Lung (tissue), 12 donors: Measurements from ENCODE around the gene TBC1D9B. TPM values are rescaled to one million over a fixed set of nuclear protein-coding genes. Genes with fewer than 3 reads are reported as not detected.

Source experiments
- ATAC-seq: fragments of 200-7000 bp; cut with Tn5 transposase; one replicate; pipeline ENCODE4 v1.9.1; 2020; ENCODE audit warnings: moderate number of reproducible peaks; ENCODE audit not compliant: insufficient read depth, low FRiP score
- DNase-seq, 3 donors: peaks; one replicate each; pipeline ENCODE4 v3.0.0-alpha.2; 2013 to 2017
- H3K27ac ChIP-seq, 2 donors: one replicate each; pipeline ENCODE4 v1.5.1; 2013; ENCODE audit warnings: mild to moderate bottlenecking in 2 of 2, moderate library complexity in 2 of 2, control low read depth in 1 of 2, inconsistent platforms in 1 of 2, low read depth in 1 of 2, low read length in 1 of 2
- H3K27me3 ChIP-seq, 3 donors: one replicate each; pipeline ENCODE4 v1.5.1; 2013; ENCODE audit warnings: low read length in 2 of 3; ENCODE audit not compliant: control insufficient read depth in 3 of 3, insufficient read depth in 3 of 3
- H3K36me3 ChIP-seq, 4 donors: one replicate each; pipeline ENCODE4 v1.5.1; 2013; ENCODE audit warnings: low read length in 4 of 4, mild to moderate bottlenecking in 1 of 4, moderate library complexity in 1 of 4; ENCODE audit not compliant: control insufficient read depth in 4 of 4, insufficient read depth in 4 of 4
- H3K4me1 ChIP-seq, 5 donors: one replicate each; pipeline ENCODE4 v1.5.1; 2013; ENCODE audit warnings: low read length in 5 of 5, mild to moderate bottlenecking in 2 of 5, moderate library complexity in 1 of 5; ENCODE audit not compliant: control insufficient read depth in 5 of 5, insufficient read depth in 5 of 5
- H3K4me3 ChIP-seq: one replicate; pipeline ENCODE4 v1.5.1; 2013; ENCODE audit warnings: mild to moderate bottlenecking, control low read depth, moderate library complexity
- H3K9ac ChIP-seq, 2 donors: one replicate each; pipeline ENCODE4 v1.5.1; 2013; ENCODE audit warnings: low read length in 2 of 2, control low read depth in 1 of 2; ENCODE audit not compliant: insufficient read depth in 1 of 2
- H3K9me3 ChIP-seq, 4 donors: one replicate each; pipeline ENCODE4 v1.5.1; 2013; ENCODE audit warnings: low read length in 3 of 4, mild to moderate bottlenecking in 1 of 4, moderate library complexity in 1 of 4; ENCODE audit not compliant: control insufficient read depth in 4 of 4, insufficient read depth in 3 of 4
- CTCF ChIP-seq: IDR thresholded peaks from 2 replicates; pipeline ENCODE4 v1.5.1; 2012; ENCODE audit warnings: mild to moderate bottlenecking; ENCODE audit errors: control extremely low read depth, extremely low read depth
- WGBS, 2 donors: extraction: QIAGEN DNeasy Blood & Tissue Kit; methylation state at CpG; one replicate each; pipeline ENCODE4 v1.1.7; 2013; 5-methylcytosine and 5-hydroxymethylcytosine counted together
- polyA plus RNA-seq, 2 donors: library from polyadenylated mRNA; stranded (reverse); fragments of 200-250 nt; gene quantifications; one replicate each; pipeline ENCODE4 v1.2.1, GENCODE V29; 2013
- total RNA-seq, 2 donors: library from RNA; depleted of rRNA in 1 of 2; stranded (reverse); fragments of >200 nt in 1 of 2; gene quantifications; one replicate each; pipeline ENCODE4 v1.2.1, GENCODE V29; 2014 to 2021
- donor health status: control.
- donor health status: control.
- donor health status: Bipolar disorder and iron deficiency.
- donor health status: healthy.
- donor health status: DM: yes; HTN: yes; CAD: no.

Gene TBC1D9B
- total and polyA plus RNA-seq, 4 donors = 55.9 to 129 (median 66.6) TPM

DNA sequence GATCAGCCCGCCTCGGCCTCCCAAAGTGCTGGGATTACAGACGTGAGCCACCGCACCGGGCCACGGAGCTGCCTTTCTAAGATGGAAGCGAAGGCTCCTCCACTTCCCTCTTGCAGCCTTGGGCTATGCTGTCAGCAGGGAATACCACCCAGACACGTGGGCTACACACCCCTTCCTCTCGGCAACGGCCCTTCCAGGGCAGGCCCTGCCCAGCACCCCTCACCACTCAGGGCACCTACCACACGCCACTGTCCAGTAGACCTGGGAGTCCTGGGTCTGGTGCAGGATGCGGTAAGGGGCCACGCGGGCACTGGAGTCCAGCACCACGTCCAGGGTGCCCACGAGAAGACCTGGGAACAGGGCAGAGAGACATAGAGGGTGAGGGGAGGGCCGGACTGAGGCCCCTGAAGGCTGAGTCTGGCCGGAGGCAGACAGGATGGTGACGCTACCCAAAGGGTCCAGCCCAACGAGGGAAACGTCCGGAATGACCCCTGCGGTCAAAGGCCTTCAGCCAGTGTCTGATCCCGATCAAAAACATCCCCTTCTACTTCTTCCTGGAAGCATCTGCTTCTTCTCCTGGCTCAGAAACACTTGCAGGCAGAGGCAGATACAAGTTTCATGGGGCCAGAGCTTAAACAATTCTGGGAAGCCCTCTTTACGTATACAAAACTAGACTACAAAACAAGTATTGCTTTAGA is 3.1 kb downstream of the TBC1D9B start:
- Histone ChIP-seq H3K27me3 (no peaks in the 10 kb centered on the region), H3K4me3 (no peak overlapping the region), H3K27ac (no peak overlapping the region), H3K9me3 (no peaks in the 10 kb centered on the region), H3K4me1 (peaks cover 0 to 17% (median 2%) of the 10 kb centered on the region in 5 donors), H3K36me3 (peaks cover 0 to 26% (median 20%) of the 10 kb centered on the region in 4 donors), H3K9ac (no peak overlapping the region)
- TF ChIP-seq CTCF = no peak
- ATAC-seq (no peak), DNase-seq (no peak)
- 91 to 94% methylated on average over 25 of the region's 25 CpGs for WGBS, 2 donors

GRCh38 chr5:179902763-179903158 is 4.9 kb downstream of the TBC1D9B start:
- no peak overlapping the region for H3K4me3 ChIP-seq
- peaks cover 0 to 11% (median 2%) of the 10 kb centered on the region in 5 donors for H3K4me1 ChIP-seq
- H3K27me3 ChIP-seq = no peaks in the 10 kb centered on the region
- no peak overlapping the region for H3K27ac ChIP-seq
- no peaks in the 10 kb centered on the region for H3K9me3 ChIP-seq
- no peak for TF ChIP-seq CTCF
- no peak for ATAC-seq
- DNase-seq = no peak
- WGBS, 2 donors = 93 to 95% methylated on average over 7 of the region's 7 CpGs
- H3K36me3 ChIP-seq = peaks cover 10 to 33% (median 29%) of the 10 kb centered on the region in 4 donors
- H3K9ac ChIP-seq = no peak overlapping the region

DNA sequence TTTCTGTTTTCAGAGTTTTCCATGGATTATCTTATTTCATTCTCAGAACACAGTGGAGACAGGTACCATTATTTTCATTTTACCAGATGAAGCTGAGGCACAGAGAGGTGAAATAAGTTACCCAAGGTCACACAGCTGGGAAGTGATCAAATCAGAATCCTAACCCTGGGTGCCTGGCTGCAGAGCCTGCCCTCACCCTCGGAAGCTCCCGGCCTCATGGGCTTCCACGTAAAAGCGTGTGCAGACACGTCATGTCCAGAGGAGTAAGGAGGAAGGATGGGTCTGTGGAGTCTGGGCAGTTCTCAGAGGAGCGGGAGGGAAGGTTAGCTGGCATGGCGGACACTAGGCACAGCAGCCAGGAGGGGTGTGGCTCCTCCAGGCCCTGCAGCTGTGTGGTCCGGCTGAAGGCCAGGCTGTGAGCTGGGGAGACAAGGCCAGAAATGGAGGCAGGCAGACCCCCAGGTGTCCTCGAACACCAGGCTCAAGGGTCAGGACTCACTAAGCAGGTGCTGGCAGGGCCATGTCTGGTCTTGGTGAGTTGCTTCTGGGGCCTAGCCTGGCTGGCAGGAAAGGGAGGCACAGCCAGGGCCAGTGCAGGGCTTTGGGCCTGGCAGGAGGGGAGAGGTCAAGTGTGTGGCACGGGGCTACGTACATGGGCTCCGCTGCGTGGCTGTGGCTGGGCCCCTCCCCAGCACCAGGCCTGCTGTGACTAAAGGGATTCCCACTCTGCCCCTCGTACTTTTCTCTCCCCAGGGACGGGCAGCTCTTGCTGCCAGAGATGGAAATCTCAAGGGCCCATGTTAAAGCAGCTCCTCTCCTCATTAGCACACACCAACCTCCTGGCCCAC is 5.6 kb downstream of the TBC1D9B start:
- Histone ChIP-seq H3K36me3 (peaks cover 14 to 38% (median 34%) of the 10 kb centered on the region in 4 donors), H3K27me3 (no peaks in the 10 kb centered on the region), H3K4me3 (no peak overlapping the region), H3K9ac (no peak overlapping the region), H3K27ac (no peak overlapping the region), H3K9me3 (no peaks in the 10 kb centered on the region), H3K4me1 (peaks cover 0 to 11% (median 2%) of the 10 kb centered on the region in 5 donors)
- no peak for TF ChIP-seq CTCF
- ATAC-seq = no peak
- DNase-seq = no peak
- WGBS, 2 donors = 95 to 96% methylated on average over 14 to 15 of the region's 15 CpGs
